Lung (tissue), 12 donors: ENCODE results near the gene RAB37. TPM values are rescaled to one million over a fixed set of nuclear protein-coding genes. Genes with fewer than 3 reads are reported as not detected.
A peak's percentile ranks its signal among the peaks of the same experiment; 100 is the strongest.

ENCODE experiments used
- ATAC-seq: fragments of 200-7000 bp; cut with Tn5 transposase; one replicate; pipeline ENCODE4 v1.9.1; 2020; ENCODE audit warnings: moderate number of reproducible peaks; ENCODE audit not compliant: insufficient read depth, low FRiP score
- DNase-seq, 3 donors: peaks; one replicate each; pipeline ENCODE4 v3.0.0-alpha.2; 2013 to 2017
- H3K27ac ChIP-seq, 2 donors: one replicate each; pipeline ENCODE4 v1.5.1; 2013; ENCODE audit warnings: mild to moderate bottlenecking in 2 of 2, moderate library complexity in 2 of 2, control low read depth in 1 of 2, inconsistent platforms in 1 of 2, low read depth in 1 of 2, low read length in 1 of 2
- H3K27me3 ChIP-seq, 3 donors: one replicate each; pipeline ENCODE4 v1.5.1; 2013; ENCODE audit warnings: low read length in 2 of 3; ENCODE audit not compliant: control insufficient read depth in 3 of 3, insufficient read depth in 3 of 3
- H3K36me3 ChIP-seq, 4 donors: one replicate each; pipeline ENCODE4 v1.5.1; 2013; ENCODE audit warnings: low read length in 4 of 4, mild to moderate bottlenecking in 1 of 4, moderate library complexity in 1 of 4; ENCODE audit not compliant: control insufficient read depth in 4 of 4, insufficient read depth in 4 of 4
- H3K4me1 ChIP-seq, 5 donors: one replicate each; pipeline ENCODE4 v1.5.1; 2013; ENCODE audit warnings: low read length in 5 of 5, mild to moderate bottlenecking in 2 of 5, moderate library complexity in 1 of 5; ENCODE audit not compliant: control insufficient read depth in 5 of 5, insufficient read depth in 5 of 5
- H3K4me3 ChIP-seq: one replicate; pipeline ENCODE4 v1.5.1; 2013; ENCODE audit warnings: mild to moderate bottlenecking, control low read depth, moderate library complexity
- H3K9ac ChIP-seq, 2 donors: one replicate each; pipeline ENCODE4 v1.5.1; 2013; ENCODE audit warnings: low read length in 2 of 2, control low read depth in 1 of 2; ENCODE audit not compliant: insufficient read depth in 1 of 2
- H3K9me3 ChIP-seq, 4 donors: one replicate each; pipeline ENCODE4 v1.5.1; 2013; ENCODE audit warnings: low read length in 3 of 4, mild to moderate bottlenecking in 1 of 4, moderate library complexity in 1 of 4; ENCODE audit not compliant: control insufficient read depth in 4 of 4, insufficient read depth in 3 of 4
- WGBS, 2 donors: extraction: QIAGEN DNeasy Blood & Tissue Kit; methylation state at CpG; one replicate each; pipeline ENCODE4 v1.1.7; 2013; 5-methylcytosine and 5-hydroxymethylcytosine counted together
- polyA plus RNA-seq, 2 donors: library from polyadenylated mRNA; stranded (reverse); fragments of 200-250 nt; gene quantifications; one replicate each; pipeline ENCODE4 v1.2.1, GENCODE V29; 2013
- total RNA-seq, 2 donors: library from RNA; depleted of rRNA in 1 of 2; stranded (reverse); fragments of >200 nt in 1 of 2; gene quantifications; one replicate each; pipeline ENCODE4 v1.2.1, GENCODE V29; 2014 to 2021
- TF ChIP-seq, protein P1 (sequence below): IDR thresholded peaks from 2 replicates; pipeline ENCODE4 v1.5.1; 2012; ENCODE audit warnings: mild to moderate bottlenecking; ENCODE audit errors: control extremely low read depth, extremely low read depth
- donor health status: control.
- donor health status: control.
- donor health status: Bipolar disorder and iron deficiency.
- donor health status: healthy.
- donor health status: DM: yes; HTN: yes; CAD: no.

RAB37 gene
- total and polyA plus RNA-seq, 4 donors: 3.2 to 7.3 (median 5.9) TPM

DNA sequence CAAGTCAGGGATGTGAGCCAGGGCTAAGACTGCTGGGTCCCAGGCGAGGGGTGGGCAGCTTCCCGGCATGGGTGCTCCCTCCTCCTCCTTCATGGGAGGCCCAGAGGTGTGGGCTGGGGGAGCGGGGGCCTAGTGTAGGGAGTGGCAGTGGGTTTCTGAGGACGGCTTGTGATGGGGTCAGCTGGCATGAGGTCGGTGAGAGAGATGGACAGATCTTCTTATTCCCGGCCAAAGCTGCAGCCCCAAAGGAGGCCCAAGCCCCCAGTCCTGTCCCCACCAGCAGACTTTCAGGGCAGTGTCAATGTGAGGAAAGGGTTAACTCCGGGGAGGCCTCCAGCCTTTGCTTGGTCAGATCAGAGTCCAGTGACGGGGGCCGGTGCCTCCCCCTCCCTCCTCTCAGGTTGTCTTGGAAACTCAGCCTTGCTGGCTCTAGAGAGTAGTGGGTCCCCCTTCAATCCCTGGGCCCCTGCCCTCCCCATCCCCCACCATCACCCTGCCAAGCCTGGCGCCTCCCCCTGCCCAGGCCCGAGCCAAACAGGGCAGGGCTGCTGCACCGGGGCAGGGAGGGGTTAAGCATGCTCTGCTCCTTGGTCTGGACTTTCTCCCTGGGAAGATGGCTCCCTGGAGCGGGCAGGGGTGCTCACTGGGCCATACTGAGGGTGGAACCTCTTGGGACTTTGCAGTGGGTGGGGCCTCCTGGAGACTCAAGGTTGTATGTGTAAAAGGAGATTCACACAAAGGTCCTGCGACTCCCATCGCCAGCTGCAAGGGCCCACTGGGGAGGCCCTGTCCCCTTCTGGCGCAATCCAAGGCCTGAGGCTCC, 26.7 kb downstream of the RAB37 start:
- H3K36me3 ChIP-seq: peaks cover 0 to 13% (median 5%) of the 10 kb centered on the region in 4 donors
- TF ChIP-seq, protein P1, sequence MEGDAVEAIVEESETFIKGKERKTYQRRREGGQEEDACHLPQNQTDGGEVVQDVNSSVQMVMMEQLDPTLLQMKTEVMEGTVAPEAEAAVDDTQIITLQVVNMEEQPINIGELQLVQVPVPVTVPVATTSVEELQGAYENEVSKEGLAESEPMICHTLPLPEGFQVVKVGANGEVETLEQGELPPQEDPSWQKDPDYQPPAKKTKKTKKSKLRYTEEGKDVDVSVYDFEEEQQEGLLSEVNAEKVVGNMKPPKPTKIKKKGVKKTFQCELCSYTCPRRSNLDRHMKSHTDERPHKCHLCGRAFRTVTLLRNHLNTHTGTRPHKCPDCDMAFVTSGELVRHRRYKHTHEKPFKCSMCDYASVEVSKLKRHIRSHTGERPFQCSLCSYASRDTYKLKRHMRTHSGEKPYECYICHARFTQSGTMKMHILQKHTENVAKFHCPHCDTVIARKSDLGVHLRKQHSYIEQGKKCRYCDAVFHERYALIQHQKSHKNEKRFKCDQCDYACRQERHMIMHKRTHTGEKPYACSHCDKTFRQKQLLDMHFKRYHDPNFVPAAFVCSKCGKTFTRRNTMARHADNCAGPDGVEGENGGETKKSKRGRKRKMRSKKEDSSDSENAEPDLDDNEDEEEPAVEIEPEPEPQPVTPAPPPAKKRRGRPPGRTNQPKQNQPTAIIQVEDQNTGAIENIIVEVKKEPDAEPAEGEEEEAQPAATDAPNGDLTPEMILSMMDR: no peak
- peak; percentile 94 to 95 (median 94) for DNase-seq
- peaks cover 2 to 72% (median 28%) of the 10 kb centered on the region in 5 donors for H3K4me1 ChIP-seq
- H3K27me3 ChIP-seq: no peaks in the 10 kb centered on the region
- no peak overlapping the region for H3K9ac ChIP-seq
- no peak for ATAC-seq
- 73 to 79% methylated on average over 16 of the region's 16 CpGs for WGBS, 2 donors
- no peaks in the 10 kb centered on the region for H3K9me3 ChIP-seq
- H3K4me3 ChIP-seq: no peak overlapping the region
- no peak overlapping the region for H3K27ac ChIP-seq

DNA sequence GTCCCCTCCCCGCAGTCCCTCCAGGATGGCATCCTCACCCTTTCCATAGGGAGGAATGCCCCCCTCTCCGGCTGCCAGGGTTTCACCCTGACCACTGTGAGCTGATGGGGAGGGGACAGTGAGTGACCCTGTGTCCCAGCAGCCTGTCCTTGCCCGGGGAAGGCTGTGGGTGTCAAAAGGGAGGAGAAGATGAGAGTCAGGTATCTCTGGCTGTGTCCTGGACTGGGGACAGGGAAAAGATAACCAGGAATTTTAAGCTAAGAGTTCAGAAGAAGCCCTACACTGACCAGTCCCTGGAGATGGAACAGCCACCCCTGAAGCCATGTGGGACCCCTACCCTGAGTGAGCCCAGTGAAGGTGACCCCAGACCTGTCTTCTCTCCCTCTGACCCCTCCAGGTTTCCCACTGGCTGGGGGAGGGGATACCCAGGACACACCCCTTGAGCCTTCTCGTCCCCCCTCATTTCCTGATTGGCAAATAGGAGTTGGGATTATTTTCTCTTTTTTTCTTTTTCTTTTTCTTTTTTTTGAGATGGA, 27.8 kb downstream of the RAB37 start:
- DNase-seq (no peak), ATAC-seq (no peak)
- Histone ChIP-seq H3K4me3 (no peak overlapping the region), H3K4me1 (peaks cover 2 to 62% (median 25%) of the 10 kb centered on the region in 5 donors), H3K36me3 (peaks cover 0 to 18% (median 7%) of the 10 kb centered on the region in 4 donors), H3K27me3 (no peaks in the 10 kb centered on the region), H3K27ac (no peak overlapping the region), H3K9me3 (no peaks in the 10 kb centered on the region), H3K9ac (no peak overlapping the region)
- 83 to 88% methylated on average over 4 of the region's 4 CpGs for WGBS, 2 donors
- TF ChIP-seq, protein P1: no peak

DNA sequence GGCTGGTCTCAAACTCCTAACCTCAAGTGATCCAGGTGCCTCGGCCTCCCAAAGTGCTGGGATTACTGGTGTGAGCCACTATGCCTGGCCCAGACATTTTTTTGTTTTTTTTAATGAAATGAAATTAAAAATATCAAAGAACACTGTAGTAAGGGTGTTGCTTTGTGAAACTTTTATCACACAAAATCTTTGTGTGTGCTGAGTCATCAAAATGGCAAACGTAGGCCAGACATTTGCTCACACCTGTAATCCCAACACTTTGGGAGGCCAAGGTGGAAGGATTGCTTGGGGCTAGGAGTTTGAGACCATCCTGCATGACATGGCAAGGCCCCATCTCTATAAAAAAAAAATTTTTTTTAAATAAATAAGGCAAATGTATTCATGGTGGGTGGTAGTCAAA, 29.4 kb downstream of the RAB37 start:
- no peak for DNase-seq

More for the DNA sequence above, 29.4 kb downstream of the RAB37 start:
- TF ChIP-seq, protein P1: no peak
- no peak overlapping the region for H3K9ac ChIP-seq
- H3K36me3 ChIP-seq: peaks cover 0 to 29% (median 9%) of the 10 kb centered on the region in 4 donors
- 88 to 90% methylated on average over 2 of the region's 2 CpGs for WGBS, 2 donors
- ATAC-seq: no peak
- no peak overlapping the region for H3K27ac ChIP-seq
- no peak overlapping the region for H3K4me3 ChIP-seq
- H3K4me1 ChIP-seq: peaks cover 0 to 46% (median 14%) of the 10 kb centered on the region in 5 donors
- H3K27me3 ChIP-seq: no peaks in the 10 kb centered on the region
- H3K9me3 ChIP-seq: no peaks in the 10 kb centered on the region
